HG03060 (cell line): ENCODE measurements around the gene PPP1R1B.

Source experiments
- ATAC-seq: cut with Tn5 transposase; IDR thresholded peaks from one replicate; pipeline ENCODE4 v1.9.1; 2021; ENCODE audit warnings: low read depth, moderate number of reproducible peaks; ENCODE audit not compliant: unreplicated experiment

The PPP1R1B gene

GRCh38 chr17:39678340-39679116, 51.8 kb downstream of the PPP1R1B start:
- ATAC-seq = no peak

- ATAC-seq = no peak
Measured at GRCh38 chr17:39679521-39680192, 52.9 kb downstream of the PPP1R1B start.

- no peak for ATAC-seq
Measured at GRCh38 chr17:39683295-39683939, 56.7 kb downstream of the PPP1R1B start.

- ATAC-seq = no peak
Measured at GRCh38 chr17:39684369-39685192, 57.8 kb downstream of the PPP1R1B start.
